Natural killer cell (primary cell): Measurements from ENCODE around the gene RFX3. TPM values are rescaled to one million over a fixed set of nuclear protein-coding genes. Genes with fewer than 3 reads are reported as not detected.

Source experiments
- ATAC-seq, 3 donors: fragments of 150-1000 bp in 2 of 3; fragments of 200-7000 bp in 1 of 3; cut with Tn5 transposase; 1 replicate in 1 of 3; 2 replicates in 2 of 3; pipeline ENCODE4 v1.10.0; 2021; ENCODE audit warnings: mild to moderate bottlenecking in 2 of 3, moderate library complexity in 2 of 3
- DNase-seq, 2 donors: peaks; one replicate each; pipeline versions ENCODE4 v3.0.0 to v3.0.0-alpha.2; 2013 to 2021; ENCODE audit warnings: mixed read lengths in 1 of 2
- H3K27ac ChIP-seq: one replicate; pipeline ENCODE4 v1.5.1; 2013; ENCODE audit warnings: mild to moderate bottlenecking, low read length
- H3K27me3 ChIP-seq: one replicate; pipeline ENCODE4 v1.6.1; 2013; ENCODE audit warnings: low read length; ENCODE audit not compliant: control insufficient read depth, insufficient read depth
- H3K36me3 ChIP-seq: one replicate; pipeline ENCODE4 v1.6.1; 2013; ENCODE audit warnings: low read length; ENCODE audit not compliant: control insufficient read depth, insufficient read depth
- H3K4me1 ChIP-seq: one replicate; pipeline ENCODE4 v1.6.1; 2013; ENCODE audit warnings: low read length; ENCODE audit not compliant: control insufficient read depth, insufficient read depth
- H3K4me3 ChIP-seq: one replicate; pipeline ENCODE4 v1.5.1; 2013; ENCODE audit warnings: low read length
- H3K9me3 ChIP-seq: one replicate; pipeline ENCODE4 v1.6.1; 2013; ENCODE audit warnings: low read length; ENCODE audit not compliant: control insufficient read depth, insufficient read depth
- H3K27ac Mint-ChIP-seq, 2 donors: one replicate each; pipeline ENCODE4 v1.8.0; 2022; ENCODE audit warnings: mild to moderate bottlenecking in 2 of 2, mixed read lengths in 2 of 2, moderate library complexity in 1 of 2
- H3K27me3 Mint-ChIP-seq, 2 donors: one replicate each; pipeline ENCODE4 v1.8.0; 2022; ENCODE audit warnings: low read depth in 2 of 2, mixed read lengths in 2 of 2
- H3K36me3 Mint-ChIP-seq: one replicate; pipeline ENCODE4 v1.8.0; 2022; ENCODE audit warnings: mixed read lengths
- H3K4me1 Mint-ChIP-seq, 2 donors: one replicate each; pipeline ENCODE4 v1.8.0; 2022; ENCODE audit warnings: mixed read lengths in 2 of 2
- H3K4me3 Mint-ChIP-seq: one replicate; pipeline ENCODE4 v1.8.0; 2022; ENCODE audit warnings: mild to moderate bottlenecking, moderate library complexity, mixed read lengths
- H3K9me3 Mint-ChIP-seq, 2 donors: one replicate each; pipeline ENCODE4 v1.8.0; 2022; ENCODE audit warnings: mixed read lengths in 2 of 2
- CTCF ChIP-seq: fragments of 200-600 bp; IDR thresholded peaks from one replicate; pipeline ENCODE4 v1.8.0; 2022; ENCODE audit warnings: antibody characterized with exemption
- WGBS: methylation state at CpG from one replicate; pipeline ENCODE4 v1.1.7; 2013; ENCODE audit warnings: missing lambda C conversion rate; ENCODE audit not compliant: insufficient coverage; 5-methylcytosine and 5-hydroxymethylcytosine counted together
- intact Hi-C: fragments of 100-400 bp; cut with micrococcal nuclease; formaldehyde crosslinking; loops from one replicate; pipeline ENCODE4 v1.14.2; 2022
- total RNA-seq, 4 donors: library from RNA; stranded (reverse); fragments of 120-200 nt in 1 of 4; gene quantifications; one replicate each; pipeline versions ENCODE4 v1.2.3 to v1.2.4, GENCODE V29; 2013 to 2022

Gene RFX3
- total RNA-seq, 3 donors from 2014 or later (not counting 1 experiment from before 2014, with no cell fraction given): 24.0 to 30.6 (median 30.0) TPM

- H3K4me3 Mint-ChIP-seq: no peak overlapping the region
- WGBS: 86% methylated on average over 1 of the region's 1 CpG
- Histone ChIP-seq H3K36me3 (peaks cover 4% of the 10 kb centered on the region), H3K4me3 (no peak overlapping the region), H3K27me3 (no peaks in the 10 kb centered on the region), H3K4me1 (no peaks in the 10 kb centered on the region), H3K9me3 (no peaks in the 10 kb centered on the region), H3K27ac (no peak overlapping the region)
- H3K4me1 Mint-ChIP-seq: peaks cover 8 to 18% of the 10 kb centered on the region in 2 donors
- no peaks in the 10 kb centered on the region for H3K36me3 Mint-ChIP-seq
- DNase-seq (no peak), ATAC-seq (no peak)
- H3K9me3 Mint-ChIP-seq: no peaks in the 10 kb centered on the region
- no peaks in the 10 kb centered on the region for H3K27me3 Mint-ChIP-seq
- intact Hi-C loops: no loop called here
- TF ChIP-seq CTCF: no peak
- H3K27ac Mint-ChIP-seq: no peak overlapping the region
Measured at GRCh38 chr9:3435732-3436131, 90.1 kb downstream of the RFX3 start.

GRCh38 chr9:3434594-3434993 is 91.2 kb downstream of the RFX3 start:
- H3K4me1 ChIP-seq: no peaks in the 10 kb centered on the region
- H3K36me3 ChIP-seq: peaks cover 4% of the 10 kb centered on the region
- no peaks in the 10 kb centered on the region for H3K36me3 Mint-ChIP-seq
- no peaks in the 10 kb centered on the region for H3K9me3 Mint-ChIP-seq
- no peak overlapping the region for H3K4me3 Mint-ChIP-seq
- H3K4me1 Mint-ChIP-seq: peaks cover 4 to 15% of the 10 kb centered on the region in 2 donors
- H3K4me3 ChIP-seq: no peak overlapping the region
- TF ChIP-seq CTCF: no peak
- H3K27me3 ChIP-seq: no peaks in the 10 kb centered on the region
- no peak overlapping the region for H3K27ac ChIP-seq
- intact Hi-C loops: no loop called here
- no peaks in the 10 kb centered on the region for H3K9me3 ChIP-seq
- WGBS: 81% methylated on average over 1 of the region's 1 CpG
- no peaks in the 10 kb centered on the region for H3K27me3 Mint-ChIP-seq
- ATAC-seq (no peak), DNase-seq (no peak)
- no peak overlapping the region for H3K27ac Mint-ChIP-seq

GRCh38 chr9:3433754-3434153 is 92.0 kb downstream of the RFX3 start:
- WGBS: 92% methylated on average over 4 of the region's 4 CpGs
- peaks cover 4 to 15% of the 10 kb centered on the region in 2 donors for H3K4me1 Mint-ChIP-seq
- no peak for TF ChIP-seq CTCF
- no peaks in the 10 kb centered on the region for H3K27me3 Mint-ChIP-seq
- no peak overlapping the region for H3K4me3 Mint-ChIP-seq
- H3K4me1 ChIP-seq: no peaks in the 10 kb centered on the region
- peaks cover 4% of the 10 kb centered on the region for H3K36me3 ChIP-seq
- H3K4me3 ChIP-seq: no peak overlapping the region
- no peak for ATAC-seq
- no peak overlapping the region for H3K27ac Mint-ChIP-seq
- no peaks in the 10 kb centered on the region for H3K9me3 ChIP-seq
- no peaks in the 10 kb centered on the region for H3K9me3 Mint-ChIP-seq
- H3K27ac ChIP-seq: no peak overlapping the region
- no peaks in the 10 kb centered on the region for H3K27me3 ChIP-seq
- intact Hi-C loops: no loop called here
- no peak for DNase-seq
- H3K36me3 Mint-ChIP-seq: no peaks in the 10 kb centered on the region

- Mint-ChIP-seq H3K4me3 (no peak overlapping the region), H3K27me3 (no peaks in the 10 kb centered on the region), H3K9me3 (no peaks in the 10 kb centered on the region), H3K4me1 (peaks cover 4 to 15% of the 10 kb centered on the region in 2 donors), H3K36me3 (no peaks in the 10 kb centered on the region), H3K27ac (no peak overlapping the region)
- intact Hi-C loops: no loop called here
- Histone ChIP-seq H3K4me1 (no peaks in the 10 kb centered on the region), H3K36me3 (peaks cover 4% of the 10 kb centered on the region), H3K27ac (no peak overlapping the region), H3K9me3 (no peaks in the 10 kb centered on the region), H3K27me3 (no peaks in the 10 kb centered on the region), H3K4me3 (no peak overlapping the region)
- ATAC-seq (no peak), DNase-seq (no peak)
- no peak for TF ChIP-seq CTCF
- WGBS: 100% methylated on average over 1 of the region's 4 CpGs
Measured at GRCh38 chr9:3433066-3433465, 92.7 kb downstream of the RFX3 start.
